K562 (cell line): ENCODE results near the gene PDE8A. TPM values are rescaled to one million over a fixed set of nuclear protein-coding genes. Genes with fewer than 3 reads are reported as not detected.

Experiments
- ATAC-seq: fragments of 200-7000 bp; cut with Tn5 transposase; 3 replicates; pipeline ENCODE4 v1.9.1; 2020; ENCODE audit warnings: moderate library complexity
- BruUV-seq: library from RNA; stranded (reverse); fragments of 400-500 nt; replicated peaks from 2 replicates; lab custom pipeline; 2021; lab: Mats Ljungman, UMichigan
- CTCF ChIA-PET: fragments of 300-600 bp; formaldehyde crosslinking; extraction: SDS; loops from one replicate; lab custom pipeline; 2021; ENCODE audit warnings: low intra/inter-chr PET ratio; lab: Yijun Ruan, JAX
- POLR2A ChIA-PET: fragments of 300-600, 350-650 bp; sonication (Branson Sonifier 250); formaldehyde crosslinking; extraction: SDS; loops from one replicate; lab custom pipeline; 2021; ENCODE audit warnings: antibody characterized with exemption, inconsistent platforms; lab: Yijun Ruan, JAX
- DNase-seq, 4 experiments: peaks; one replicate each; pipeline versions ENCODE4 v3.0.0 to v3.0.0-alpha.2; 2011 to 2018; ENCODE audit warnings: low spot score in 3 of 4, mixed read lengths in 3 of 4; ENCODE audit errors: extremely low read depth in 1 of 4
- FAIRE-seq: peaks from 2 replicates; lab custom pipeline; 2011; peaks lifted over from hg19 to GRCh38; lab: Jason Lieb, UNC
- H2AFZ ChIP-seq: 2 replicates; pipeline ENCODE4 v1.6.0; 2011; ENCODE audit warnings: low read depth, low read length, control low read depth, inconsistent platforms
- H3K27ac ChIP-seq: fragments of 200-600 bp; 3 replicates; pipeline ENCODE4 v1.8.0; 2011; ENCODE audit warnings: low read depth, mild to moderate bottlenecking, control low read depth, inconsistent platforms, low read length, moderate library complexity, mixed read lengths; ENCODE audit errors: extremely low read depth
- H3K27me3 ChIP-seq, 2 experiments: fragments of 300-600 bp in 1 of 2; 2 replicates in 1 of 2; 3 replicates in 1 of 2; pipeline versions ENCODE4 v1.6.0 to v1.8.0; 2011; ENCODE audit warnings: inconsistent platforms in 2 of 2, low read length in 2 of 2, mild to moderate bottlenecking in 1 of 2, mixed read lengths in 1 of 2, moderate library complexity in 1 of 2; ENCODE audit not compliant: control insufficient read depth in 2 of 2, insufficient read depth in 2 of 2
- H3K36me3 ChIP-seq: fragments of 300-600 bp; 3 replicates; pipeline ENCODE4 v1.8.0; 2011; ENCODE audit warnings: mild to moderate bottlenecking, low read length, inconsistent platforms; ENCODE audit not compliant: control insufficient read depth, insufficient read depth
- H3K4me1 ChIP-seq, 2 experiments: fragments of 200-600 bp in 1 of 2; replicated peaks in 1 of 2; 2 replicates in 1 of 2; 3 replicates in 1 of 2; pipeline versions ENCODE4 v1.5.1 to v1.8.0; 2011; ENCODE audit warnings: inconsistent platforms in 2 of 2, low read length in 2 of 2, mild to moderate bottlenecking in 1 of 2, mixed read lengths in 1 of 2, moderate library complexity in 1 of 2; ENCODE audit not compliant: control insufficient read depth in 2 of 2, insufficient read depth in 2 of 2
- H3K4me2 ChIP-seq: 2 replicates; pipeline ENCODE4 v1.6.1; 2011; ENCODE audit warnings: low read length, control low read depth, inconsistent platforms, mixed read lengths; ENCODE audit not compliant: insufficient read depth
- H3K4me3 ChIP-seq: fragments of 200-600 bp; sonication (generic), shearing (Covaris generic); 2 replicates; pipeline ENCODE4 v1.5.1; 2016; ENCODE audit warnings: control low read depth, inconsistent platforms
- H3K79me2 ChIP-seq: fragments of 200-600 bp; 3 replicates; pipeline ENCODE4 v1.8.0; 2011; ENCODE audit warnings: low read length, inconsistent platforms; ENCODE audit not compliant: control insufficient read depth, insufficient read depth
- H3K9ac ChIP-seq, 2 experiments: 2 replicates each; pipeline versions ENCODE4 v1.6.0 to v1.6.1; 2011; ENCODE audit warnings: low read depth in 2 of 2, low read length in 2 of 2, control low read depth in 1 of 2, inconsistent platforms in 1 of 2, mild to moderate bottlenecking in 1 of 2, mixed read lengths in 1 of 2; ENCODE audit not compliant: insufficient read depth in 1 of 2
- H3K9me1 ChIP-seq: one replicate; pipeline ENCODE4 v1.6.0; 2011; ENCODE audit warnings: inconsistent platforms, mild to moderate bottlenecking, low read length, moderate library complexity; ENCODE audit not compliant: control insufficient read depth, insufficient read depth
- H3K9me3 ChIP-seq: replicated peaks from 2 replicates; pipeline ENCODE4 v1.5.1; 2011; ENCODE audit warnings: low read depth, low read length, inconsistent platforms; ENCODE audit not compliant: control insufficient read depth, insufficient read depth
- H4K20me1 ChIP-seq: replicated peaks from 2 replicates; pipeline ENCODE4 v1.6.1; 2011; ENCODE audit warnings: low read length, inconsistent platforms, mixed read lengths; ENCODE audit not compliant: control insufficient read depth, insufficient read depth
- C11orf30 ChIP-seq: fragments of 450-650 bp; IDR thresholded peaks from 2 replicates; pipeline ENCODE4 v1.6.1; 2016; ENCODE audit warnings: low read depth, mild to moderate bottlenecking
- CBX5 ChIP-seq: IDR thresholded peaks from 2 replicates; pipeline ENCODE4 v1.6.1; 2014; ENCODE audit warnings: low read depth, borderline replicate concordance
- MAFG ChIP-seq: fragments of 450-650 bp; conservative IDR thresholded peaks from 2 replicates; pipeline ENCODE4 v1.6.1; 2016; ENCODE audit warnings: missing genetic modification characterization, missing compliant biosample characterization
- SMARCC2 ChIP-seq: fragments of 450-650 bp; IDR thresholded peaks from 2 replicates; pipeline ENCODE4 v1.6.1; 2017; ENCODE audit warnings: antibody characterized with exemption, moderate library complexity, mild to moderate bottlenecking, low read depth
- ZBED1 ChIP-seq: IDR thresholded peaks from 2 replicates; pipeline ENCODE4 v1.6.1; 2014
- ZNF316 ChIP-seq: fragments of 450-650 bp; IDR thresholded peaks from 2 replicates; pipeline ENCODE4 v1.6.1; 2016
- WGBS: fragments of 100-300 bp; shearing (Covaris generic); methylation state at CpG from one replicate; pipeline ENCODE4 v1.1.6; 2016; ENCODE audit warnings: low coverage, mixed read lengths; ENCODE audit not compliant: insufficient coverage; ENCODE audit errors: missing lambda C conversion rate; 5-methylcytosine and 5-hydroxymethylcytosine counted together
- in situ Hi-C: fragments of 300-500 bp; cut with MboI; formaldehyde crosslinking; loops from 4 replicates; pipeline ENCODE4 v1.15.0; 2018; ENCODE audit warnings: inconsistent platforms, mixed read lengths
- intact Hi-C: fragments of 100-400 bp; cut with micrococcal nuclease; formaldehyde crosslinking; loops from 2 replicates; pipeline ENCODE4 v1.14.2; 2022
- polyA plus RNA-seq, 8 experiments: library from polyadenylated mRNA; depleted of rRNA in 4 of 8; stranded (reverse) in 5 of 8; unstranded in 3 of 8; fragments of >200 nt; fragmentation: Nextera tagmentation in 2 of 8; fragmentation: Illumina TruSeq in 1 of 8; extraction: Ambion mirVana in 2 of 8; extraction: Trizol in 1 of 8; gene quantifications; 2 replicates each; pipeline versions ENCODE4 v1.2.1 to v1.2.3, GENCODE V29; 2011 to 2014; ENCODE audit warnings: inconsistent platforms in 1 of 8, missing spikeins in 1 of 8
- total RNA-seq, 7 experiments: library from RNA; depleted of rRNA in 6 of 7; stranded (reverse); fragments of >200 nt in 6 of 7; fragmentation: Illumina TruSeq in 2 of 7; extraction: Trizol in 2 of 7; gene quantifications; 2 replicates each; pipeline versions ENCODE4 v1.2.1 to v1.2.3, GENCODE V29; 2011 to 2021; ENCODE audit warnings: low replicate concordance in 1 of 7

Gene PDE8A
- total and polyA plus RNA-seq, 9 of the 15 experiments (the other 6 are each of a cell fraction or from before 2014, with no cell fraction given): 5.9 to 40.3 (median 19.8) TPM

DNA sequence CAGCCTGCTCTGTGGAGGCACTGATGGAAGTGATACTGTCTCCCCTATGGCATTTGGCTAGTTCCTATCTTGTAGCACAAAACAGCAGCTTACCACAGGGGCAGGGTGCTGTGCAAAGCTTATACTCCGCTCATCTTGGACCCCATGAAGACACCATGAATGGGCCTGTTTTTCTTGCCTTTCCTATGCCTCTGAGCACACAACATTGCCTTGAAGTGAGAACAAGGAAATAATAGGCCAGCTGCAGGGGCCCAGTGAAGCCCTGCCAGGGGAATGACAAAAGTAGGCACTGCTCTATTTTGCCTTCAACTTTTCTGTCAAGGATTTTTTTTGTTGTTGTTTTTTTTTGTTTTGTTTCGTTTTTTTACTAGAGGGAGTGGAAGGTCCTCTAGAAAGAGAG lies 110.3 kb downstream of the PDE8A start (continued):
- TF ChIP-seq SMARCC2 (no peak), CBX5 (no peak)

- no peak overlapping the region for H3K9ac ChIP-seq
- no peaks in the 10 kb centered on the region for H4K20me1 ChIP-seq
- H3K27me3 ChIP-seq: no peaks in the 10 kb centered on the region
- no peak overlapping the region for H3K4me2 ChIP-seq
- intact Hi-C loops: no loop called here
- no peak overlapping the region for H3K4me3 ChIP-seq
- no peak overlapping the region for H2AFZ ChIP-seq
- peaks cover 3 to 9% of the 10 kb centered on the region in 2 experiments; a peak in 3 of 5 replicates for H3K4me1 ChIP-seq
- H3K36me3 ChIP-seq: peaks cover 53% of the 10 kb centered on the region
- FAIRE-seq (no peak), DNase-seq (no peak), ATAC-seq (no peak)
- BruUV-seq: no TSS peak
- no peak for TF ChIP-seq ZBED1
- TF ChIP-seq ZNF316: peak; percentile 78
- peak; percentile 75 for TF ChIP-seq C11orf30
- TF ChIP-seq MAFG (tag): peak; percentile 55
- H3K27ac ChIP-seq: no peak overlapping the region
- ChIA-PET POLR2A (interaction anchor here (1.2 kb wide), 1 partner anchor 9 kb away, joined by 4 read pairs; no protein-coding TSS in a partner anchor), CTCF (no interaction called here)
- H3K9me3 ChIP-seq: no peaks in the 10 kb centered on the region
- H3K9me1 ChIP-seq: no peaks in the 10 kb centered on the region
- no peaks in the 10 kb centered on the region for H3K79me2 ChIP-seq
- in situ Hi-C loops: no loop called here
- WGBS: 83% methylated on average over 3 of the region's 3 CpGs
Observed at GRCh38 chr15:85094685-85095084, 113.0 kb downstream of the PDE8A start.
